Activated CD4-positive, alpha-beta memory T cell treated with anti-CD3 and anti-CD28 coated beads, Interleukin-2, amount 10 ng/mL, durations not matched to agents 7 days and 5 days (primary cell): Measurements from ENCODE around the gene FLII. TPM values are rescaled to one million over a fixed set of nuclear protein-coding genes. Genes with fewer than 3 reads are reported as not detected.
A peak's percentile ranks its signal among the peaks of the same experiment; 100 is the strongest.

ENCODE experiments used
- CTCF ChIA-PET: fragments of 350-600 bp; sonication (Branson Sonifier 250); formaldehyde crosslinking; loops from one replicate; lab custom pipeline; 2021; ENCODE audit warnings: antibody characterized with exemption, inconsistent platforms; lab: Charles Lee
- POLR2A ChIA-PET: fragments of 350-600 bp; sonication (Branson Sonifier 250); formaldehyde crosslinking; loops from one replicate; lab custom pipeline; 2021; ENCODE audit warnings: antibody characterized with exemption; lab: Charles Lee
- DNase-seq: peaks from one replicate; pipeline ENCODE4 v3.0.0-alpha.2; 2020
- H3K27ac Mint-ChIP-seq: one replicate; pipeline ENCODE4 v1.8.0; 2021; ENCODE audit warnings: mild to moderate bottlenecking, mixed read lengths
- H3K27me3 Mint-ChIP-seq: one replicate; pipeline ENCODE4 v1.8.0; 2021; ENCODE audit warnings: mixed read lengths
- H3K36me3 Mint-ChIP-seq: one replicate; pipeline ENCODE4 v1.8.0; 2021; ENCODE audit warnings: low read depth, mixed read lengths
- H3K4me1 Mint-ChIP-seq: one replicate; pipeline ENCODE4 v1.8.0; 2021; ENCODE audit warnings: mixed read lengths
- H3K4me3 Mint-ChIP-seq: one replicate; pipeline ENCODE4 v1.8.0; 2021; ENCODE audit warnings: mild to moderate bottlenecking, mixed read lengths
- H3K9me3 Mint-ChIP-seq: one replicate; pipeline ENCODE4 v1.8.0; 2021; ENCODE audit warnings: mixed read lengths
- total RNA-seq, 2 experiments: library from RNA; stranded (reverse); gene quantifications; one replicate each; pipeline ENCODE4 v1.2.3, GENCODE V29; 2021

FLII gene
- total RNA-seq, 2 experiments from 2014 or later = 336 TPM

GRCh38 chr17:18248811-18249210, 9.7 kb downstream of the FLII start:
- no peak overlapping the region for H3K4me3 Mint-ChIP-seq
- H3K4me1 Mint-ChIP-seq = peaks cover 3% of the 10 kb centered on the region
- DNase-seq = no peak
- H3K36me3 Mint-ChIP-seq = peaks cover 64% of the 10 kb centered on the region
- no peak overlapping the region for H3K27ac Mint-ChIP-seq
- CTCF ChIA-PET = interaction anchor here (0.9 to 1.6 kb wide), 4 partner anchors 8 to 83 kb away, joined by 3 to 5 read pairs (median 4); partner anchors contain the start of gene ALKBH5
- no peaks in the 10 kb centered on the region for H3K27me3 Mint-ChIP-seq
- no peaks in the 10 kb centered on the region for H3K9me3 Mint-ChIP-seq
- POLR2A ChIA-PET = interaction anchor here (0.6 to 2.7 kb wide), 3 partner anchors 8 to 941 kb away, joined by 3 to 8 read pairs (median 3); partner anchors contain the start of gene MIEF2

DNA sequence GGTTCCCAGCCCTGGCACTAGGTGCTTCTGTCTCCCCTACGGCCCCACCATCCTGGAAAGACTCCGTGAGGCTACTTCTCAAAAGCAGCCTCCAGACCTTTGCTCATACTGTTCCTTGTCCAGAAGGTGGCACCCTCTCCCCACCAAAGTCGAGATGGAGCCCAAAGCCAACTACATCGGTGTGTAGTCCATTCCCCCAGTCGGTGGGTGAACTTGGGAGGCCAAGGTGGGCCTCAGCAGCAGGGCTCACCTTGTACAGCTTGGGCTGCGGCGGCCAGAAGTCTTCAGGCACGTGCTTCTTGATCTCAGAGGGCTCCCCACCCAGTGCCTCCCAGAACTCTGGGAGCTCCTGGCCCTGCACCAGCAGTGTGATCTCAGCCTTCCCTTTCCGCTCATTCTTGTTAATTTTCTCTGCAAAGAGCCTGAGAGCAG, 10.2 kb downstream of the FLII start:
- H3K27ac Mint-ChIP-seq = no peak overlapping the region
- CTCF ChIA-PET = interaction anchor here (0.9 to 1.6 kb wide), 4 partner anchors 8 to 84 kb away, joined by 3 to 5 read pairs (median 4); no protein-coding TSS in a partner anchor
- no peaks in the 10 kb centered on the region for H3K9me3 Mint-ChIP-seq
- H3K27me3 Mint-ChIP-seq = no peaks in the 10 kb centered on the region
- peaks cover 3% of the 10 kb centered on the region for H3K4me1 Mint-ChIP-seq
- H3K36me3 Mint-ChIP-seq = peaks cover 62% of the 10 kb centered on the region
- DNase-seq = peak; percentile 74
- POLR2A ChIA-PET = interaction anchor here (0.6 to 2.7 kb wide), 3 partner anchors 9 to 940 kb away, joined by 3 to 8 read pairs (median 3); partner anchors contain the start of gene MIEF2
- H3K4me3 Mint-ChIP-seq = no peak overlapping the region

DNA sequence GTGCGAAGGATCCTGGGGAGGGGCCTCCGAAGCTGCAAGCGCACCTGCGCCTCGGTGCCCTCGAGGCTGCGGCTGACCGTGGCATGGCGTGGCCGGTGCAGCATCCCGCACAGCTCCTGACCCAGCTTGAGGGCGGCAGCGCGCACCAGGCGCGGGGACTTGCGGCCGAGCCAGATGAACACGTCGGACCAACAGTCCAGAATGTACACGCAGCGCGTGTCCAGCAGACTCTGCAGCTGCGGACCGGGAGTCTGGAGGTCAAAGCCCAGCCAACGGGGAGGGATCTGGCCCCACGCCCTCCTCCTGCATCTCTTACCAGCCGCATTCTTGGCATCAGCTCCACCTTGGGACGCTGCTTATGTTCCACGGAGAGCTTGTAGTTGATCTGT, 10.9 kb downstream of the FLII start:
- no peak for DNase-seq
- Mint-ChIP-seq H3K9me3 (no peaks in the 10 kb centered on the region), H3K36me3 (peaks cover 55% of the 10 kb centered on the region), H3K4me1 (peaks cover 3% of the 10 kb centered on the region), H3K4me3 (no peak overlapping the region), H3K27ac (no peak overlapping the region), H3K27me3 (no peaks in the 10 kb centered on the region)
- CTCF ChIA-PET = interaction anchor here (0.6 to 1.6 kb wide), 3 partner anchors 18 to 84 kb away, joined by 3 to 5 read pairs (median 3); no protein-coding TSS in a partner anchor
- POLR2A ChIA-PET = interaction anchor here (2.7 kb wide), 1 partner anchor 14 kb away, joined by 8 read pairs; the partner anchor contains the start of gene MIEF2

DNA sequence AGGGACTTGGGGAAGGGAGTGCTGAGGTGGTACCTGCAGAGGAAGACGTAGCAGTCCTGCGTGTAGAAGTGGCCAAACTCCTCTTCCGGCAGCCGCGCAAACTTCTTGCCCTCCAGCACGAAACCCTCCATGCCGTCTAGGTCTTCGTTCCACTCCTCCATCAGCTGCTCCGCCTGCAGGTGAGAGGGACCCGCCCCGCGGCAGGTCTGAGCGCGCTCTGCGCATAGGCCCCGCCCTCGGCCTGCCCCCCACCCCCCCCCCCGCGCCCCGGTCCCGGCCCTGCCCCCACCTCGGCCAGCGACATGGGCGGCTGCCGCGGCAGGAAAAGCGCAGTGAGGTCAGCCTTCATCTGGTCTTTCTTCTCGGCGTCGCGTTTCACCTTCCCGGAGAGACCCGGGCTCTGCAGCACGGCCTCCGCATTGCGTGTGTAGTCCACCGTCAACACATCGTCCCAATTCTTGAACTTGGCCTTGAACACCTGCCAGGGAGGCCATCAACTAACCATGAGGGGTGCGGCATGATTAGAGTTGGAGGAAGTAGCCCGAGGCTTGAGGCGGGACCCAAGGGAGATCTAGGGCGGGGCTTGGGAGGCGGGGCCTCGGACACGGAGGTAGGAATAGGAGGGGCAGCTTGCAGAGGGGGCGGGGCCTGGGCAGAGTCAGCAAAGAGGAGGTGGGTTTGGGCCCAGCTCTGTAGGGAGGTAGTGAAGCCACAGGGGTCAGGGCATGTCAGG, 11.5 kb downstream of the FLII start:
- Mint-ChIP-seq H3K27me3 (no peaks in the 10 kb centered on the region), H3K36me3 (peaks cover 55% of the 10 kb centered on the region), H3K27ac (no peak overlapping the region), H3K4me3 (no peak overlapping the region), H3K4me1 (peaks cover 3% of the 10 kb centered on the region), H3K9me3 (no peaks in the 10 kb centered on the region)
- POLR2A ChIA-PET = interaction anchor here (2.7 kb wide), 1 partner anchor 14 kb away, joined by 8 read pairs; the partner anchor contains the start of gene MIEF2
- DNase-seq = peak; percentile 47
- CTCF ChIA-PET = interaction anchor here (0.6 to 1.2 kb wide), 2 partner anchors 18 to 64 kb away, joined by 3 read pairs; no protein-coding TSS in a partner anchor

- Mint-ChIP-seq H3K27me3 (no peaks in the 10 kb centered on the region), H3K36me3 (peaks cover 49% of the 10 kb centered on the region), H3K4me1 (peaks cover 3% of the 10 kb centered on the region), H3K4me3 (no peak overlapping the region), H3K9me3 (no peaks in the 10 kb centered on the region), H3K27ac (no peak overlapping the region)
- DNase-seq = no peak
- POLR2A ChIA-PET = no interaction called here
- CTCF ChIA-PET = no interaction called here
Observed at GRCh38 chr17:18246109-18246725, 12.3 kb downstream of the FLII start.

- Mint-ChIP-seq H3K4me3 (no peak overlapping the region), H3K4me1 (peaks cover 3% of the 10 kb centered on the region), H3K27me3 (no peaks in the 10 kb centered on the region), H3K27ac (no peak overlapping the region), H3K9me3 (no peaks in the 10 kb centered on the region), H3K36me3 (peaks cover 39% of the 10 kb centered on the region)
- ChIA-PET CTCF (no interaction called here), POLR2A (no interaction called here)
- DNase-seq = no peak
Observed at GRCh38 chr17:18245038-18245776, 13.3 kb downstream of the FLII start.

GRCh38 chr17:18241229-18241871, 17.2 kb downstream of the FLII start:
- CTCF ChIA-PET = interaction anchor here (0.6 kb wide), 1 partner anchor 27 kb away, joined by 3 read pairs; no protein-coding TSS in a partner anchor
- no peak overlapping the region for H3K4me3 Mint-ChIP-seq
- peaks cover 1% of the 10 kb centered on the region for H3K4me1 Mint-ChIP-seq
- POLR2A ChIA-PET = interaction anchor here (1.0 kb wide), 1 partner anchor 14 kb away, joined by 4 read pairs; no protein-coding TSS in a partner anchor
- H3K9me3 Mint-ChIP-seq = no peaks in the 10 kb centered on the region
- H3K36me3 Mint-ChIP-seq = peaks cover 25% of the 10 kb centered on the region
- H3K27me3 Mint-ChIP-seq = no peaks in the 10 kb centered on the region
- DNase-seq = no peak
- H3K27ac Mint-ChIP-seq = no peak overlapping the region

DNA sequence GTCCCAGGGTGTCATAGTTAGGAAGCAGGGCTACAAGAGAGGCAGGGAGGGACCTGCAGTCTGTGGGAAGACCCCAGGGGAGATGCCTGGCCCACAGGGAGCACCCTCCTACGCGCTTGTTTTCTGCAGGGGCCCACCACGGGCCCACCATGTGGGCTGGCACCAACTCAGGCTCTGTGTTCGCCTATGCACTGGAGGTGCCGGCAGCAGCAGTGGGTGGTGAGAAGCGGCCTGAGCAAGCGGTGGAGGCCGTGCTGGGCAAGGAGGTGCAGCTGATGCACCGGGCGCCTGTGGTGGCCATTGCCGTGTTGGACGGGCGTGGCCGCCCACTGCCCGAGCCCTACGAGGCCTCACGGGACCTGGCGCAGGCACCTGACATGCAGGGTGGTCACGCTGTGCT, 18.1 kb downstream of the FLII start:
- Mint-ChIP-seq H3K27me3 (no peaks in the 10 kb centered on the region), H3K4me3 (no peak overlapping the region), H3K4me1 (peaks cover 6% of the 10 kb centered on the region), H3K36me3 (peaks cover 21% of the 10 kb centered on the region), H3K27ac (no peak overlapping the region), H3K9me3 (no peaks in the 10 kb centered on the region)
- ChIA-PET CTCF (no interaction called here), POLR2A (no interaction called here)
- no peak for DNase-seq

- Mint-ChIP-seq H3K27me3 (no peaks in the 10 kb centered on the region), H3K4me3 (no peak overlapping the region), H3K4me1 (peaks cover 9% of the 10 kb centered on the region), H3K27ac (no peak overlapping the region), H3K36me3 (peaks cover 16% of the 10 kb centered on the region), H3K9me3 (no peaks in the 10 kb centered on the region)
- no peak for DNase-seq
- POLR2A ChIA-PET = interaction anchor here (1.5 kb wide), 1 partner anchor 12 kb away, joined by 4 read pairs; the partner anchor contains the start of gene LLGL1
- CTCF ChIA-PET = no interaction called here
Observed at GRCh38 chr17:18238299-18238698, 20.2 kb downstream of the FLII start.

DNA sequence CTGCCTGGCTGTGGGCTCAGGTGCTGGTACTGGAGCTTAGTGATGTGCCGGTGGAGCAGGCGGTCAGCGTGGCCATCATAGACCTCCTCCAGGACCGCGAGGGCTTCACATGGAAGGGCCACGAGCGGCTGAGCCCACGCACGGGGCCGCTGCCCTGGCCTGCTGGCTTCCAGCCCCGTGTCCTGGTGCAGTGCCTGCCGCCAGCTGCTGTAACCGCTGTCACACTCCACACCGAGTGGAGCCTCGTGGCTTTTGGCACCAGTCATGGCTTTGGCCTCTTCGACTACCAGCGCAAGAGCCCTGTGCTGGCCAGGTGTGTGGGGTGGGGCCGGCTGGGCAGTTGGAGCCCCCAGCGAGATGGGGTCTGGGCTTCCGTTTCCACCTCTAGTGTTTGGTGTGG, 21.1 kb downstream of the FLII start:
- H3K9me3 Mint-ChIP-seq = no peaks in the 10 kb centered on the region
- ChIA-PET CTCF (no interaction called here), POLR2A (interaction anchor here (1.5 kb wide), 1 partner anchor 11 kb away, joined by 4 read pairs; the partner anchor contains the start of gene LLGL1)
- H3K4me1 Mint-ChIP-seq = peaks cover 9% of the 10 kb centered on the region
- H3K4me3 Mint-ChIP-seq = no peak overlapping the region
- no peaks in the 10 kb centered on the region for H3K27me3 Mint-ChIP-seq
- H3K36me3 Mint-ChIP-seq = peaks cover 16% of the 10 kb centered on the region
- DNase-seq = no peak
- H3K27ac Mint-ChIP-seq = no peak overlapping the region

GRCh38 chr17:18236494-18236893, 22.0 kb downstream of the FLII start:
- peaks cover 9% of the 10 kb centered on the region for H3K4me1 Mint-ChIP-seq
- CTCF ChIA-PET = no interaction called here
- no peaks in the 10 kb centered on the region for H3K9me3 Mint-ChIP-seq
- no peak overlapping the region for H3K27ac Mint-ChIP-seq
- peaks cover 16% of the 10 kb centered on the region for H3K36me3 Mint-ChIP-seq
- POLR2A ChIA-PET = interaction anchor here (1.1 kb wide), 1 partner anchor 9 kb away, joined by 4 read pairs; no protein-coding TSS in a partner anchor
- no peaks in the 10 kb centered on the region for H3K27me3 Mint-ChIP-seq
- no peak overlapping the region for H3K4me3 Mint-ChIP-seq
- no peak for DNase-seq

DNA sequence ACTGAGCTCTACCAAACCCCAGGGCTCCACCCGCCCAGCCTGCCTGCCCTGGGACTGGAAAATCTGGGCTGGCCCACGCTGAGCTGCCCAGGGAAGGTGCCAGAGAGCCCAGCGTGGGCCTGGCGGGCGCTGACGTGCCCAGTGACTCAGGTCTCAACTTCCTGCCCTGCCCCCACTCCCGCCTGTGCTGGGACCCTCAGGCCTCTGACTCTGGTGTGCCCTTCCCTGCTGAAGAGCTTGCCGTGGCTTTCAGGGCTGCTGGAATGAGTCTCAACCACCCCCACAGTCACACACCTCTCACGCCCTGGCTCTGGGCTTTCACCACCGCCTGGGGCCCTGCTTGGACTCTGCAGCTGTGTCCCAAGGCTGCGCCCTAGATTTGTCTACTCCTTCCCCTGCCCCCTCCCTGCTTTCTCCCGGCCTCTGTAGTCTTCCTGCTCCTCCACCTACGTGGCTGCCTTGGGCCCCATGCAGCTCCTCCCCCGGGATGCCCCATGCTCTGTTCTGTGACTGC, 22.7 kb downstream of the FLII start:
- CTCF ChIA-PET = no interaction called here
- H3K4me1 Mint-ChIP-seq = peaks cover 9% of the 10 kb centered on the region
- POLR2A ChIA-PET = interaction anchor here (1.1 kb wide), 1 partner anchor 9 kb away, joined by 4 read pairs; no protein-coding TSS in a partner anchor

More for the DNA sequence above, 22.7 kb downstream of the FLII start:
- Mint-ChIP-seq H3K27ac (no peak overlapping the region), H3K9me3 (no peaks in the 10 kb centered on the region), H3K4me3 (no peak overlapping the region), H3K36me3 (peaks cover 16% of the 10 kb centered on the region), H3K27me3 (no peaks in the 10 kb centered on the region)
- DNase-seq = no peak
